ENCODE results near the gene KLF6. TPM values are rescaled to one million over a fixed set of nuclear protein-coding genes. Genes with fewer than 3 reads are reported as not detected.

The KLF6 gene
- total RNA-seq, 1 donor from 2014 or later, result 88.6 TPM

DNA sequence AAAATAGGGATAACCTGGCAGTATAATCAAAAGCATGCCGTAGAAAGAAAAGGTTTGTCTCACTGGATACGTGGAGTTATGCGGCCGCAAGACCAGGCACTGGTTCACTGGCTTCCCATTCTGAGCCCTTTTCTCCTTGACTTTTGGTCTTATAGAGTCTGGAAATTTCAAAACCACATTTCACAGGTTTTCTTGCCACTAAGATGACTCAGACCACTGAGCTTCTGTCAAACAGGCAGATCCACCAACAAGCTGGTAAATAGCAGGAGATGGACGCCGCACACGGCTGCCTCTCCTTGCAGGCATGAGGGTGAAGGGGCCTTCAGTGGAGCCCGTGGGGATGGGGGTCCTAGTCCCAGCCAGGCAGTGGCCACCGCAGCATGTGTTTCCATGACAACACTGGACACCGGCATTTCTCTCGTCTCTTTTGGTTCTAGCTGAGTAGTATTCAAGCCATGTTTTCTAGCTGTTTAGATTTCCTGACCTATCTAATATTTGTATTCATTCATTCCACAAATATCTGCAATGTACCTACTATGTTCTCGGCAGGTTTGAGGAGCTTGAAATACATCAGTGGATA lies 55.5 kb downstream of the KLF6 start:
- no peak for DNase-seq
- H3K4me1 Mint-ChIP-seq (ENCODE audit: low read depth, unreplicated experiment), result no peaks in the 10 kb centered on the region
- no peak overlapping the region for H3K4me3 Mint-ChIP-seq (ENCODE audit: unreplicated experiment)
- H3K9me3 Mint-ChIP-seq (ENCODE audit: unreplicated experiment), result peaks cover 2% of the 10 kb centered on the region
- TF ChIP-seq, protein P1, sequence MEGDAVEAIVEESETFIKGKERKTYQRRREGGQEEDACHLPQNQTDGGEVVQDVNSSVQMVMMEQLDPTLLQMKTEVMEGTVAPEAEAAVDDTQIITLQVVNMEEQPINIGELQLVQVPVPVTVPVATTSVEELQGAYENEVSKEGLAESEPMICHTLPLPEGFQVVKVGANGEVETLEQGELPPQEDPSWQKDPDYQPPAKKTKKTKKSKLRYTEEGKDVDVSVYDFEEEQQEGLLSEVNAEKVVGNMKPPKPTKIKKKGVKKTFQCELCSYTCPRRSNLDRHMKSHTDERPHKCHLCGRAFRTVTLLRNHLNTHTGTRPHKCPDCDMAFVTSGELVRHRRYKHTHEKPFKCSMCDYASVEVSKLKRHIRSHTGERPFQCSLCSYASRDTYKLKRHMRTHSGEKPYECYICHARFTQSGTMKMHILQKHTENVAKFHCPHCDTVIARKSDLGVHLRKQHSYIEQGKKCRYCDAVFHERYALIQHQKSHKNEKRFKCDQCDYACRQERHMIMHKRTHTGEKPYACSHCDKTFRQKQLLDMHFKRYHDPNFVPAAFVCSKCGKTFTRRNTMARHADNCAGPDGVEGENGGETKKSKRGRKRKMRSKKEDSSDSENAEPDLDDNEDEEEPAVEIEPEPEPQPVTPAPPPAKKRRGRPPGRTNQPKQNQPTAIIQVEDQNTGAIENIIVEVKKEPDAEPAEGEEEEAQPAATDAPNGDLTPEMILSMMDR (IDR thresholded peaks at IDR 0.05; ENCODE audit: partially characterized antibody, unreplicated experiment), result no peak
- H3K27me3 Mint-ChIP-seq (ENCODE audit: unreplicated experiment), result no peaks in the 10 kb centered on the region
- H3K36me3 Mint-ChIP-seq (ENCODE audit: unreplicated experiment), result peaks cover 4% of the 10 kb centered on the region
- H3K27ac Mint-ChIP-seq (ENCODE audit: unreplicated experiment), result no peak overlapping the region

- H3K27ac Mint-ChIP-seq (ENCODE audit: unreplicated experiment), result no peak overlapping the region
- peaks cover 4% of the 10 kb centered on the region for H3K36me3 Mint-ChIP-seq (ENCODE audit: unreplicated experiment)
- DNase-seq, result no peak
- H3K4me1 Mint-ChIP-seq (ENCODE audit: low read depth, unreplicated experiment), result no peaks in the 10 kb centered on the region
- no peak overlapping the region for H3K4me3 Mint-ChIP-seq (ENCODE audit: unreplicated experiment)
- TF ChIP-seq, protein P1 (IDR thresholded peaks at IDR 0.05; ENCODE audit: partially characterized antibody, unreplicated experiment), result no peak
- H3K27me3 Mint-ChIP-seq (ENCODE audit: unreplicated experiment), result no peaks in the 10 kb centered on the region
- peaks cover 2% of the 10 kb centered on the region for H3K9me3 Mint-ChIP-seq (ENCODE audit: unreplicated experiment)
Observed at GRCh38 chr10:3728563-3728962, 56.4 kb downstream of the KLF6 start.

GRCh38 chr10:3727268-3727667 lies 57.7 kb downstream of the KLF6 start:
- DNase-seq, result no peak
- Mint-ChIP-seq H3K4me3 (ENCODE audit: unreplicated experiment) (no peak overlapping the region), H3K4me1 (ENCODE audit: low read depth, unreplicated experiment) (no peaks in the 10 kb centered on the region), H3K36me3 (ENCODE audit: unreplicated experiment) (peaks cover 9% of the 10 kb centered on the region), H3K27me3 (ENCODE audit: unreplicated experiment) (no peaks in the 10 kb centered on the region), H3K27ac (ENCODE audit: unreplicated experiment) (no peak overlapping the region), H3K9me3 (ENCODE audit: unreplicated experiment) (peaks cover 2% of the 10 kb centered on the region)
- TF ChIP-seq, protein P1 (IDR thresholded peaks at IDR 0.05; ENCODE audit: partially characterized antibody, unreplicated experiment), result no peak

Data from glutamatergic neuron (in vitro differentiated cells).